ENCODE measurements around the gene C15orf40.
A peak's percentile ranks its signal among the peaks of the same experiment; 100 is the strongest.

C15orf40 gene

GRCh38 chr15:82995076-82995475 is 16.4 kb downstream of the C15orf40 start:
- H3K4me3 ChIP-seq (ENCODE audit: low read length): no peak overlapping the region
- TF ChIP-seq, protein P1, sequence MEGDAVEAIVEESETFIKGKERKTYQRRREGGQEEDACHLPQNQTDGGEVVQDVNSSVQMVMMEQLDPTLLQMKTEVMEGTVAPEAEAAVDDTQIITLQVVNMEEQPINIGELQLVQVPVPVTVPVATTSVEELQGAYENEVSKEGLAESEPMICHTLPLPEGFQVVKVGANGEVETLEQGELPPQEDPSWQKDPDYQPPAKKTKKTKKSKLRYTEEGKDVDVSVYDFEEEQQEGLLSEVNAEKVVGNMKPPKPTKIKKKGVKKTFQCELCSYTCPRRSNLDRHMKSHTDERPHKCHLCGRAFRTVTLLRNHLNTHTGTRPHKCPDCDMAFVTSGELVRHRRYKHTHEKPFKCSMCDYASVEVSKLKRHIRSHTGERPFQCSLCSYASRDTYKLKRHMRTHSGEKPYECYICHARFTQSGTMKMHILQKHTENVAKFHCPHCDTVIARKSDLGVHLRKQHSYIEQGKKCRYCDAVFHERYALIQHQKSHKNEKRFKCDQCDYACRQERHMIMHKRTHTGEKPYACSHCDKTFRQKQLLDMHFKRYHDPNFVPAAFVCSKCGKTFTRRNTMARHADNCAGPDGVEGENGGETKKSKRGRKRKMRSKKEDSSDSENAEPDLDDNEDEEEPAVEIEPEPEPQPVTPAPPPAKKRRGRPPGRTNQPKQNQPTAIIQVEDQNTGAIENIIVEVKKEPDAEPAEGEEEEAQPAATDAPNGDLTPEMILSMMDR (conservative IDR thresholded peaks at IDR 0.05; ENCODE audit: low read depth, low read length): no peak
- DNase-seq (ENCODE audit: low read depth): no peak

- DNase-seq (ENCODE audit: low read depth): no peak
- no peak overlapping the region for H3K4me3 ChIP-seq (ENCODE audit: low read length)
- TF ChIP-seq, protein P1 (conservative IDR thresholded peaks at IDR 0.05; ENCODE audit: low read depth, low read length): no peak
Measured at GRCh38 chr15:82993144-82993543, 18.3 kb downstream of the C15orf40 start.

DNA sequence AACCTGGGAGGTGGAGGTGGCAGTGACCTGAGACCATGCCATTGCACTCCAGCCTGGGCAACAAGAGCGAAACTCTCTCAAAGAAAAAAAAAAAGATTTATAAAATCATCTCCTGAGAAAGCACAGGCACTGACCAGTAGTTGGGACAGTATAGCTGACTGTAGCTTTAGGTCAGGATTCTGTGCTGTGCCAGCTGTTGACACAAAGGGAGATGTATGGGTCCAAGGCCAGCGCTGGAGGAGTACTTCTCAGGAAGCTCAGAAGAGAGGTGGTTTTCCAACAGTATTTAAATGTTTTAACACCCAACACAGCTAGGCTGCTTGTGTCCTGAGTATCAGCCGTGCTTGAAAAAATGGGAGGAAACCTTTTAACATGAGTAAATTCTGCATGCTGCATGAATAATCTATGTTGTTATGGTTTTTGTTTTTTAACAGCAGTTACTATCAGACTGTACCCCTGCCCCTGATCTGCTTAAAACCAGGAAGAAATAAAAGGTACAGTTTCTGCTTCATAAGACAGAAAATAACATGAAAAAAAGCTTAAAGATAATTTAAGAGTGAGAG is 18.9 kb downstream of the C15orf40 start:
- no peak overlapping the region for H3K4me3 ChIP-seq (ENCODE audit: low read length)
- no peak for DNase-seq (ENCODE audit: low read depth)
- TF ChIP-seq, protein P1 (conservative IDR thresholded peaks at IDR 0.05; ENCODE audit: low read depth, low read length): no peak

- no peak for DNase-seq (ENCODE audit: low read depth)
- peak overlapping the region; percentile 85 for H3K4me3 ChIP-seq (ENCODE audit: low read length)
Measured at GRCh38 chr15:82986442-82986780, 25.0 kb downstream of the C15orf40 start.

DNA sequence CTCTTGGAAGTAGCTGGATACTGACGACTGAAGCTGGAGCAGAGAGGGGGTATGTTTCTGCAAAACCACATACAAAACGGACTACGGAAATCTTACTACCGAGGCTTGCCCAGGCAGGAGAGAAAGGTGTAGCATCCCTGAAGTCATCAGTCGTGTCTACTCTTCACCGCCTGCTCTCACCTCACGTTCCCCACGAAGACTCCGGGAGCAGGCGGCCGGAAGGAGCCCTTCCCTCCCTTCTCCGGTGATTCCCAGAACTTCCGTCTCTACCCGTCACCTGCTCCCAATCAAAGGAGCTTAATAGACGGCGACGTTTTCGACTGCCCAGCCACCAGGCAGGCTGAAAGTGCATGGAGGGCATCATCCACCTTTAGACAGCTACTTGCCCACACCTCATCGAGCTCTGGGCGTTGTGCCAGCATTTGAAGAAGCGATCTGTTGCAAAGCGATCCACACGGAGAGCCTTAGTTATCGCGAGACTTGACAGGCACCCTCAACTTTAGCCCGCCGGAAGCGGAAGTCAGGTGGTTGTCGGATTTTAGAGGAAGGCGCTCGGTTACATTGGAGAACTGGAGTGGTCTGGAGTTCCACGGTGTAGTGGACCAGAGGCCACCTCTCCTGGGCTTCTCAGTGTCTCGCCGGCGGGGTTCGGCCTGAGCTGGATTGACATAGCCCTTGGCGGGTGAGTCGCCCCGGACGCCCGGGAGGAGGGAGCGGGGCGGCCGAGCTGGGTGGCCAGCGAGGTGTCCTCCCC is 25.6 kb downstream of the C15orf40 start, which contains the start of gene RAMAC:
Gene RAMAC, plus strand, starts transcription at position 523 of the 754 bp plus-strand sequence. CDS start 2,809 bp downstream, outside the sequence.
- DNase-seq (ENCODE audit: low read depth): peak; percentile 88
- TF ChIP-seq, protein P1 (conservative IDR thresholded peaks at IDR 0.05; ENCODE audit: low read depth, low read length): no peak
- H3K4me3 ChIP-seq (ENCODE audit: low read length): peak within 1 kb of the TSS; percentile 85

More at GRCh38 chr15:82986442-82986780, 25.0 kb downstream of the C15orf40 start:
- TF ChIP-seq, protein P1 (conservative IDR thresholded peaks at IDR 0.05; ENCODE audit: low read depth, low read length): no peak

GRCh38 chr15:82980981-82981380 is 30.5 kb downstream of the C15orf40 start:
- TF ChIP-seq, protein P1 (conservative IDR thresholded peaks at IDR 0.05; ENCODE audit: low read depth, low read length): no peak
- H3K4me3 ChIP-seq (ENCODE audit: low read length): no peak overlapping the region
- no peak for DNase-seq (ENCODE audit: low read depth)

GRCh38 chr15:82979726-82980125 is 31.7 kb downstream of the C15orf40 start:
- TF ChIP-seq, protein P1 (conservative IDR thresholded peaks at IDR 0.05; ENCODE audit: low read depth, low read length): no peak
- no peak for DNase-seq (ENCODE audit: low read depth)

More at GRCh38 chr15:82979726-82980125, 31.7 kb downstream of the C15orf40 start:
- no peak overlapping the region for H3K4me3 ChIP-seq (ENCODE audit: low read length)

Measured in retinal pigment epithelial cell (primary cell).